Measurements from ENCODE around the gene AKAP7. TPM values are rescaled to one million over a fixed set of nuclear protein-coding genes. Genes with fewer than 3 reads are reported as not detected.
A peak's percentile ranks its signal among the peaks of the same experiment; 100 is the strongest.

The AKAP7 gene
- polyA plus RNA-seq, 1 donor: 53.1 TPM

- Histone ChIP-seq H3K9me3 (ENCODE audit: control insufficient read depth, low read depth, low read length) (no peaks in the 10 kb centered on the region), H3K4me3 (ENCODE audit: low read length) (no peak overlapping the region), H3K27me3 (ENCODE audit: control insufficient read depth, insufficient read depth, low read length) (no peaks in the 10 kb centered on the region), H3K27ac (ENCODE audit: low read length) (no peak overlapping the region), H3K36me3 (ENCODE audit: control insufficient read depth, insufficient read depth, low read length) (no peaks in the 10 kb centered on the region), H3K4me1 (ENCODE audit: control insufficient read depth, insufficient read depth, low read length) (no peaks in the 10 kb centered on the region)
- DNase-seq: no peak
- WGBS (ENCODE audit: insufficient coverage, low lambda C conversion rate): 100% methylated on average over 1 of the region's 5 CpGs
Measured at GRCh38 chr6:131231891-131232290, 96.6 kb downstream of the AKAP7 start.

GRCh38 chr6:131244942-131245341 is 109.7 kb downstream of the AKAP7 start:
- Histone ChIP-seq H3K4me3 (ENCODE audit: low read length) (no peak overlapping the region), H3K36me3 (ENCODE audit: control insufficient read depth, insufficient read depth, low read length) (no peaks in the 10 kb centered on the region), H3K9me3 (ENCODE audit: control insufficient read depth, low read depth, low read length) (no peaks in the 10 kb centered on the region), H3K27me3 (ENCODE audit: control insufficient read depth, insufficient read depth, low read length) (no peaks in the 10 kb centered on the region), H3K4me1 (ENCODE audit: control insufficient read depth, insufficient read depth, low read length) (no peaks in the 10 kb centered on the region), H3K27ac (ENCODE audit: low read length) (no peak overlapping the region)
- WGBS (ENCODE audit: insufficient coverage, low lambda C conversion rate): no CpG with 5 or more reads among the region's 4 CpGs
- DNase-seq: no peak

GRCh38 chr6:131250122-131250521 is 114.9 kb downstream of the AKAP7 start:
- Histone ChIP-seq H3K27ac (ENCODE audit: low read length) (peak overlapping the region; percentile 89), H3K4me3 (ENCODE audit: low read length) (peak overlapping the region; percentile 78), H3K36me3 (ENCODE audit: control insufficient read depth, insufficient read depth, low read length) (no peaks in the 10 kb centered on the region), H3K27me3 (ENCODE audit: control insufficient read depth, insufficient read depth, low read length) (no peaks in the 10 kb centered on the region), H3K4me1 (ENCODE audit: control insufficient read depth, insufficient read depth, low read length) (no peaks in the 10 kb centered on the region), H3K9me3 (ENCODE audit: control insufficient read depth, low read depth, low read length) (no peaks in the 10 kb centered on the region)
- no CpG with 5 or more reads among the region's 9 CpGs for WGBS (ENCODE audit: insufficient coverage, low lambda C conversion rate)
- DNase-seq: peak; percentile 62 to 82

- H3K4me3 ChIP-seq (ENCODE audit: low read length): peak overlapping the region; percentile 78
- peak overlapping the region; percentile 89 for H3K27ac ChIP-seq (ENCODE audit: low read length)
- peak in 1 of 2 donors; percentile 21 for DNase-seq
Measured at GRCh38 chr6:131250936-131251335, 115.7 kb downstream of the AKAP7 start.

GRCh38 chr6:131251590-131252199 is 116.4 kb downstream of the AKAP7 start:
- no peaks in the 10 kb centered on the region for H3K9me3 ChIP-seq (ENCODE audit: control insufficient read depth, low read depth, low read length)
- peak overlapping the region; percentile 89 for H3K27ac ChIP-seq (ENCODE audit: low read length)
- H3K4me1 ChIP-seq (ENCODE audit: control insufficient read depth, insufficient read depth, low read length): peaks cover 7% of the 10 kb centered on the region
- peak in 1 of 2 donors; percentile 37 for DNase-seq
- 13% methylated on average over 1 of the region's 3 CpGs for WGBS (ENCODE audit: insufficient coverage, low lambda C conversion rate)
- no peaks in the 10 kb centered on the region for H3K36me3 ChIP-seq (ENCODE audit: control insufficient read depth, insufficient read depth, low read length)
- H3K4me3 ChIP-seq (ENCODE audit: low read length): peak overlapping the region; percentile 78
- H3K27me3 ChIP-seq (ENCODE audit: control insufficient read depth, insufficient read depth, low read length): no peaks in the 10 kb centered on the region

More at GRCh38 chr6:131250936-131251335, 115.7 kb downstream of the AKAP7 start:
- Histone ChIP-seq H3K9me3 (ENCODE audit: control insufficient read depth, low read depth, low read length) (no peaks in the 10 kb centered on the region), H3K4me1 (ENCODE audit: control insufficient read depth, insufficient read depth, low read length) (peaks cover 3% of the 10 kb centered on the region), H3K27me3 (ENCODE audit: control insufficient read depth, insufficient read depth, low read length) (no peaks in the 10 kb centered on the region), H3K36me3 (ENCODE audit: control insufficient read depth, insufficient read depth, low read length) (no peaks in the 10 kb centered on the region)
- no CpG with 5 or more reads among the region's 3 CpGs for WGBS (ENCODE audit: insufficient coverage, low lambda C conversion rate)

GRCh38 chr6:131255434-131255833 is 120.2 kb downstream of the AKAP7 start:
- Histone ChIP-seq H3K36me3 (ENCODE audit: control insufficient read depth, insufficient read depth, low read length) (no peaks in the 10 kb centered on the region), H3K4me1 (ENCODE audit: control insufficient read depth, insufficient read depth, low read length) (peaks cover 25% of the 10 kb centered on the region), H3K9me3 (ENCODE audit: control insufficient read depth, low read depth, low read length) (no peaks in the 10 kb centered on the region), H3K27ac (ENCODE audit: low read length) (no peak overlapping the region), H3K4me3 (ENCODE audit: low read length) (no peak overlapping the region), H3K27me3 (ENCODE audit: control insufficient read depth, insufficient read depth, low read length) (no peaks in the 10 kb centered on the region)
- DNase-seq: no peak

GRCh38 chr6:131255911-131256310 is 120.6 kb downstream of the AKAP7 start:
- no peaks in the 10 kb centered on the region for H3K27me3 ChIP-seq (ENCODE audit: control insufficient read depth, insufficient read depth, low read length)
- no peaks in the 10 kb centered on the region for H3K9me3 ChIP-seq (ENCODE audit: control insufficient read depth, low read depth, low read length)
- WGBS (ENCODE audit: insufficient coverage, low lambda C conversion rate): no CpG with 5 or more reads among the region's 2 CpGs
- no peak overlapping the region for H3K27ac ChIP-seq (ENCODE audit: low read length)
- H3K4me1 ChIP-seq (ENCODE audit: control insufficient read depth, insufficient read depth, low read length): peaks cover 25% of the 10 kb centered on the region
- no peak overlapping the region for H3K4me3 ChIP-seq (ENCODE audit: low read length)
- no peak for DNase-seq
- no peaks in the 10 kb centered on the region for H3K36me3 ChIP-seq (ENCODE audit: control insufficient read depth, insufficient read depth, low read length)

GRCh38 chr6:131257104-131257503 is 121.8 kb downstream of the AKAP7 start:
- Histone ChIP-seq H3K4me1 (ENCODE audit: control insufficient read depth, insufficient read depth, low read length) (peaks cover 25% of the 10 kb centered on the region), H3K4me3 (ENCODE audit: low read length) (no peak overlapping the region), H3K27ac (ENCODE audit: low read length) (peak overlapping the region; percentile 79), H3K36me3 (ENCODE audit: control insufficient read depth, insufficient read depth, low read length) (no peaks in the 10 kb centered on the region), H3K9me3 (ENCODE audit: control insufficient read depth, low read depth, low read length) (no peaks in the 10 kb centered on the region), H3K27me3 (ENCODE audit: control insufficient read depth, insufficient read depth, low read length) (no peaks in the 10 kb centered on the region)
- peak in 1 of 2 donors; percentile 33 for DNase-seq
- WGBS (ENCODE audit: insufficient coverage, low lambda C conversion rate): no CpG with 5 or more reads among the region's 2 CpGs

- Histone ChIP-seq H3K4me3 (ENCODE audit: low read length) (no peak overlapping the region), H3K27ac (ENCODE audit: low read length) (peak overlapping the region; percentile 79), H3K9me3 (ENCODE audit: control insufficient read depth, low read depth, low read length) (no peaks in the 10 kb centered on the region), H3K4me1 (ENCODE audit: control insufficient read depth, insufficient read depth, low read length) (peaks cover 25% of the 10 kb centered on the region), H3K27me3 (ENCODE audit: control insufficient read depth, insufficient read depth, low read length) (no peaks in the 10 kb centered on the region), H3K36me3 (ENCODE audit: control insufficient read depth, insufficient read depth, low read length) (no peaks in the 10 kb centered on the region)
- DNase-seq: peak in 1 of 2 donors; percentile 66
- no CpG with 5 or more reads among the region's 2 CpGs for WGBS (ENCODE audit: insufficient coverage, low lambda C conversion rate)
Measured at GRCh38 chr6:131258010-131258652, 122.9 kb downstream of the AKAP7 start.

GRCh38 chr6:131258816-131259476 is 123.7 kb downstream of the AKAP7 start:
- peak overlapping the region; percentile 79 for H3K27ac ChIP-seq (ENCODE audit: low read length)
- no CpG with 5 or more reads among the region's 4 CpGs for WGBS (ENCODE audit: insufficient coverage, low lambda C conversion rate)
- no peaks in the 10 kb centered on the region for H3K9me3 ChIP-seq (ENCODE audit: control insufficient read depth, low read depth, low read length)
- no peak overlapping the region for H3K4me3 ChIP-seq (ENCODE audit: low read length)
- H3K4me1 ChIP-seq (ENCODE audit: control insufficient read depth, insufficient read depth, low read length): peaks cover 25% of the 10 kb centered on the region
- H3K36me3 ChIP-seq (ENCODE audit: control insufficient read depth, insufficient read depth, low read length): peaks cover 2% of the 10 kb centered on the region
- H3K27me3 ChIP-seq (ENCODE audit: control insufficient read depth, insufficient read depth, low read length): no peaks in the 10 kb centered on the region
- DNase-seq: peak; percentile 52 to 79

Data from large intestine (tissue), 3 donors.